Adrenal gland (tissue), 12 donors: ENCODE measurements around the gene SPTLC2. TPM values are rescaled to one million over a fixed set of nuclear protein-coding genes. Genes with fewer than 3 reads are reported as not detected.

ENCODE experiments used
- DNase-seq, 7 donors: peaks; one replicate each; pipeline ENCODE4 v3.0.0-alpha.2; 2019 to 2020
- H3K27ac ChIP-seq, 5 donors: fragments of 200-600 bp; sonication (generic) in 4 of 5; 1 replicate in 3 of 5; 2 replicates in 2 of 5; pipeline versions ENCODE4 v1.5.1 to v1.8.0; 2016 to 2020; ENCODE audit warnings: mild to moderate bottlenecking in 1 of 5
- H3K27me3 ChIP-seq: fragments of 200-600 bp; 2 replicates; pipeline ENCODE4 v1.8.0; 2021
- H3K36me3 ChIP-seq, 2 donors: fragments of 200-600 bp; replicated peaks in 1 of 2; 1 replicate in 1 of 2; 2 replicates in 1 of 2; pipeline versions ENCODE4 v1.5.1 to v1.8.0; 2018 to 2022
- H3K4me1 ChIP-seq, 2 donors: fragments of 200-600 bp; replicated peaks in 1 of 2; 1 replicate in 1 of 2; 2 replicates in 1 of 2; pipeline versions ENCODE4 v1.5.1 to v1.8.0; 2018 to 2021
- H3K4me3 ChIP-seq, 4 donors: fragments of 200-600 bp; sonication (generic) in 3 of 4; one replicate each; pipeline ENCODE4 v1.5.1; 2016 to 2018
- H3K9me3 ChIP-seq, 3 donors: fragments of 200-600 bp; sonication (generic) in 1 of 3; replicated peaks in 1 of 3; 1 replicate in 2 of 3; 2 replicates in 1 of 3; pipeline versions ENCODE4 v1.5.1 to v1.8.0; 2016 to 2021
- CTCF ChIP-seq, 6 experiments: fragments of 450-650 bp in 4 of 6; fragments of 200-600 bp in 2 of 6; sonication (generic) in 1 of 6; IDR thresholded peaks; 1 replicate in 5 of 6; 2 replicates in 1 of 6; pipeline versions ENCODE4 v1.5.1 to v1.8.0; 2016 to 2021; ENCODE audit warnings: antibody characterized with exemption in 6 of 6, mild to moderate bottlenecking in 2 of 6, moderate library complexity in 1 of 6
- POLR2A ChIP-seq, 2 donors: fragments of 450-650 bp; IDR thresholded peaks; one replicate each; pipeline ENCODE4 v1.6.1; 2017; ENCODE audit warnings: antibody characterized with exemption in 2 of 2, mild to moderate bottlenecking in 2 of 2, moderate library complexity in 1 of 2
- WGBS, 4 donors: extraction: QIAGEN DNeasy Blood & Tissue Kit in 2 of 4; methylation state at CpG; one replicate each; pipeline versions ENCODE4 v1.1.5 to v1.1.7; 2013 to 2017; 5-methylcytosine and 5-hydroxymethylcytosine counted together
- intact Hi-C, 2 donors: fragments of 100-400 bp; cut with DNase I; formaldehyde crosslinking; loops; one replicate each; pipeline versions ENCODE4 v1.14.1 to v1.15.0; 2022 to 2023
- polyA plus RNA-seq, 3 donors: library from polyadenylated mRNA; stranded (reverse); fragments of 200-250 nt in 2 of 3; fragments of 350-450 nt in 1 of 3; fragmentation: Illumina TruSeq in 1 of 3; extraction: RNeasy Lipid Tissue Mini Kit (QIAGEN cat#74804) in 1 of 3; gene quantifications; one replicate each; pipeline ENCODE4 v1.2.3, GENCODE V29; 2013 to 2014
- total RNA-seq, 9 donors: library from RNA; depleted of rRNA in 4 of 9; stranded (reverse); fragments of >200 nt in 4 of 9; fragments of 120-200 nt in 1 of 9; fragmentation: NEBNext Ultra II Directional in 1 of 9; extraction: Animal tissue kit (Norgen Biotek cat#: 25700) in 1 of 9; gene quantifications; one replicate each; pipeline versions ENCODE4 v1.1.0 to v1.2.4, GENCODE V29; 2013 to 2023
- donor health status: healthy with polysubstance abuse.
- donor health status: Bipolar disorder and iron deficiency.
- donor health status: DM: yes; HTN: yes; CAD: no.
- donor health status: DM: no; HTN: no; CAD: no.
- donor health status: DM: no; HTN: no; CAD: no.
- donor health status: DM: yes; HTN: yes; CAD: no.

The SPTLC2 gene
- total and polyA plus RNA-seq, 12 donors: 7.1 to 61.9 (median 35.6) TPM

- H3K9me3 ChIP-seq: no peaks in the 10 kb centered on the region
- H3K36me3 ChIP-seq: no peaks in the 10 kb centered on the region
- intact Hi-C loops: no loop called here
- peaks cover 3 to 48% of the 10 kb centered on the region in 2 donors for H3K4me1 ChIP-seq
- DNase-seq: peak in 5 of 7 donors; percentile 24 to 66 (median 45)
- H3K4me3 ChIP-seq: no peak overlapping the region
- TF ChIP-seq POLR2A (IDR thresholded peaks at IDR 0.05) (no peak), CTCF (IDR thresholded peaks at IDR 0.05) (peak in 2 of 6 experiments; percentile 11 to 26)
- no peak overlapping the region for H3K27ac ChIP-seq
- 41 to 56% (median 54%) methylated on average over 8 of the region's 8 CpGs for WGBS, 4 donors
- H3K27me3 ChIP-seq: no peaks in the 10 kb centered on the region
Observed at GRCh38 chr14:77603654-77604255, 12.7 kb downstream of the SPTLC2 start.

GRCh38 chr14:77603031-77603430, 13.4 kb downstream of the SPTLC2 start:
- no peaks in the 10 kb centered on the region for H3K27me3 ChIP-seq
- peaks cover 3 to 50% of the 10 kb centered on the region in 2 donors for H3K4me1 ChIP-seq
- WGBS, 4 donors: 50 to 58% (median 52%) methylated on average over 1 of the region's 1 CpG
- TF ChIP-seq POLR2A (IDR thresholded peaks at IDR 0.05) (no peak), CTCF (IDR thresholded peaks at IDR 0.05) (no peak)
- intact Hi-C loops: no loop called here
- no peaks in the 10 kb centered on the region for H3K9me3 ChIP-seq
- H3K4me3 ChIP-seq: no peak overlapping the region
- H3K27ac ChIP-seq: no peak overlapping the region
- H3K36me3 ChIP-seq: no peaks in the 10 kb centered on the region
- no peak for DNase-seq

GRCh38 chr14:77601846-77602619, 14.4 kb downstream of the SPTLC2 start:
- Histone ChIP-seq H3K27me3 (no peaks in the 10 kb centered on the region), H3K9me3 (no peaks in the 10 kb centered on the region), H3K36me3 (no peaks in the 10 kb centered on the region), H3K4me3 (no peak overlapping the region), H3K4me1 (peaks cover 3 to 43% of the 10 kb centered on the region in 2 donors), H3K27ac (no peak overlapping the region)
- TF ChIP-seq CTCF (IDR thresholded peaks at IDR 0.05): no peak
- TF ChIP-seq POLR2A (IDR thresholded peaks at IDR 0.05): no peak
- WGBS, 4 donors: 92 to 94% (median 93%) methylated on average over 12 of the region's 12 CpGs
- DNase-seq: no peak
- intact Hi-C loops: no loop called here

GRCh38 chr14:77599889-77600288, 16.5 kb downstream of the SPTLC2 start:
- Histone ChIP-seq H3K4me3 (no peak overlapping the region), H3K27me3 (no peaks in the 10 kb centered on the region), H3K4me1 (peaks cover 0 to 34% of the 10 kb centered on the region in 2 donors), H3K27ac (no peak overlapping the region), H3K36me3 (peaks cover 0 to 9% of the 10 kb centered on the region in 2 donors), H3K9me3 (no peaks in the 10 kb centered on the region)
- intact Hi-C loops: no loop called here
- WGBS, 4 donors: 32 to 60% (median 57%) methylated on average over 3 of the region's 3 CpGs
- DNase-seq: no peak
- no peak for TF ChIP-seq CTCF (IDR thresholded peaks at IDR 0.05)
